GM12878 (cell line): ENCODE measurements around the gene ZNF407. TPM values are rescaled to one million over a fixed set of nuclear protein-coding genes. Genes with fewer than 3 reads are reported as not detected.

Experiments used
- ATAC-seq: fragments of 200-7000 bp; cut with Tn5 transposase; 3 replicates; pipeline ENCODE4 v1.9.1; 2020; ENCODE audit warnings: mild to moderate bottlenecking, moderate library complexity
- BruUV-seq: library from RNA; stranded (reverse); fragments of 400-500 nt; replicated peaks from 2 replicates; lab custom pipeline; 2021; lab: Mats Ljungman, UMichigan
- CTCF ChIA-PET: fragments of 300-600 bp; sonication (Branson Sonifier 250); formaldehyde crosslinking; extraction: SDS; loops from one replicate; lab custom pipeline; 2021; ENCODE audit warnings: inconsistent platforms; lab: Yijun Ruan, JAX
- POLR2A ChIA-PET: fragments of 350-600 bp; formaldehyde crosslinking; extraction: SDS; loops from one replicate; lab custom pipeline; 2021; ENCODE audit warnings: inconsistent platforms; lab: Charles Lee
- RAD21 ChIA-PET: fragments of 300-600 bp; sonication (Branson Sonifier 250); formaldehyde crosslinking; loops from one replicate; lab custom pipeline; 2023; ENCODE audit warnings: antibody characterized with exemption; ENCODE audit not compliant: unreplicated experiment; lab: Charles Lee
- SMC1A ChIA-PET: fragments of 300-600 bp; sonication (Branson Sonifier 250); formaldehyde crosslinking; loops from one replicate; lab custom pipeline; 2023; ENCODE audit not compliant: unreplicated experiment, uncharacterized antibody; lab: Charles Lee
- DNase-seq: peaks from one replicate; pipeline ENCODE4 v3.0.0-alpha.2; 2011; ENCODE audit warnings: low read depth, low spot score
- FAIRE-seq: peaks from 3 replicates; lab custom pipeline; 2011; peaks lifted over from hg19 to GRCh38; lab: Jason Lieb, UNC
- H2AFZ ChIP-seq: 2 replicates; pipeline ENCODE4 v1.6.0; 2011; ENCODE audit warnings: low read depth, low read length, control low read depth; ENCODE audit not compliant: control insufficient read depth
- H3K27ac ChIP-seq: 2 replicates; pipeline ENCODE4 v1.5.1; 2011; ENCODE audit warnings: control low read depth; ENCODE audit not compliant: control insufficient read depth, insufficient read depth
- H3K27me3 ChIP-seq, 2 experiments: replicated peaks in 1 of 2; 2 replicates each; pipeline versions ENCODE4 v1.6.0 to v1.6.1; 2011; ENCODE audit warnings: low read length in 1 of 2; ENCODE audit not compliant: control insufficient read depth in 2 of 2, insufficient read depth in 2 of 2
- H3K36me3 ChIP-seq, 2 experiments: 2 replicates each; pipeline ENCODE4 v1.5.1; 2011; ENCODE audit warnings: low read length in 1 of 2; ENCODE audit not compliant: control insufficient read depth in 2 of 2, insufficient read depth in 2 of 2
- H3K4me1 ChIP-seq: 2 replicates; pipeline ENCODE4 v1.6.1; 2011; ENCODE audit warnings: mild to moderate bottlenecking, low read length, moderate library complexity, mixed read lengths; ENCODE audit not compliant: control insufficient read depth, insufficient read depth
- H3K4me2 ChIP-seq: 2 replicates; pipeline ENCODE4 v1.6.0; 2011; ENCODE audit warnings: control low read depth; ENCODE audit not compliant: control insufficient read depth, insufficient read depth
- H3K4me3 ChIP-seq: fragments of 200-600 bp; sonication (generic); 2 replicates; pipeline ENCODE4 v1.5.1; 2016
- H3K79me2 ChIP-seq: 2 replicates; pipeline ENCODE4 v1.6.0; 2011; ENCODE audit warnings: low read length; ENCODE audit not compliant: control insufficient read depth, insufficient read depth
- H3K9ac ChIP-seq: 2 replicates; pipeline ENCODE4 v1.8.0; 2011; ENCODE audit warnings: low read length, control low read depth, mixed read lengths; ENCODE audit not compliant: control insufficient read depth, insufficient read depth
- H3K9me3 ChIP-seq: replicated peaks from 3 replicates; pipeline ENCODE4 v1.5.1; 2011; ENCODE audit warnings: mild to moderate bottlenecking, low read length; ENCODE audit not compliant: control insufficient read depth, insufficient read depth
- H4K20me1 ChIP-seq: 2 replicates; pipeline ENCODE4 v1.6.0; 2011; ENCODE audit not compliant: control insufficient read depth, insufficient read depth
- CHD4 ChIP-seq: fragments of 200-600 bp; sonication (generic); IDR thresholded peaks from 2 replicates; pipeline ENCODE4 v1.6.1; 2016; ENCODE audit warnings: mild to moderate bottlenecking
- CUX1 ChIP-seq: IDR thresholded peaks from 2 replicates; pipeline ENCODE4 v1.6.1; 2012; ENCODE audit warnings: improper control_type of control experiment, low read depth, low read length; ENCODE audit not compliant: insufficient replicate concordance
- HSF1 ChIP-seq: fragments of 150-350 bp; IDR thresholded peaks from 2 replicates; pipeline ENCODE4 v1.6.1; 2014; ENCODE audit warnings: mild to moderate bottlenecking, low read depth, low read length
- IRF4 ChIP-seq: IDR thresholded peaks from 2 replicates; pipeline ENCODE4 v1.6.1; 2011; ENCODE audit warnings: low read depth, low read length
- MEF2A ChIP-seq: IDR thresholded peaks from 2 replicates; pipeline ENCODE4 v1.6.1; 2011; ENCODE audit warnings: low read depth, mild to moderate bottlenecking, low read length, moderate library complexity; ENCODE audit not compliant: insufficient read depth
- MTA2 ChIP-seq: fragments of 450-650 bp; IDR thresholded peaks from 2 replicates; pipeline ENCODE4 v1.6.1; 2016; ENCODE audit warnings: low read depth, mild to moderate bottlenecking, moderate library complexity
- NKRF ChIP-seq: fragments of 450-650 bp; conservative IDR thresholded peaks from 2 replicates; pipeline ENCODE4 v1.6.1; 2017; ENCODE audit warnings: mild to moderate bottlenecking, moderate library complexity
- POLR2AphosphoS5 ChIP-seq: IDR thresholded peaks from 2 replicates; pipeline ENCODE4 v1.6.1; 2011; ENCODE audit warnings: mild to moderate bottlenecking, low read length, inconsistent platforms
- SKIL ChIP-seq: fragments of 450-650 bp; IDR thresholded peaks from 2 replicates; pipeline ENCODE4 v1.6.1; 2017; ENCODE audit warnings: mild to moderate bottlenecking, low read depth, inconsistent platforms; ENCODE audit not compliant: poor library complexity, severe bottlenecking
- SPI1 ChIP-seq: IDR thresholded peaks from 2 replicates; pipeline ENCODE4 v1.6.1; 2011; ENCODE audit warnings: low read depth, mild to moderate bottlenecking, low read length, moderate library complexity, borderline replicate concordance; ENCODE audit not compliant: insufficient read depth
- YY1 ChIP-seq: IDR thresholded peaks from 2 replicates; pipeline ENCODE4 v1.6.1; 2011; ENCODE audit warnings: low read depth, mild to moderate bottlenecking, low read length
- ZBED1 ChIP-seq: IDR thresholded peaks from 2 replicates; pipeline ENCODE4 v1.6.1; 2016; ENCODE audit warnings: borderline replicate concordance
- ZNF274 ChIP-seq: IDR thresholded peaks from one replicate; pipeline ENCODE4 v1.8.0; 2011; ENCODE audit not compliant: insufficient read length, insufficient read depth
- ZZZ3 ChIP-seq: IDR thresholded peaks from 2 replicates; pipeline ENCODE4 v1.6.1; 2011; ENCODE audit warnings: low read depth; ENCODE audit not compliant: control insufficient read depth, insufficient read length
- WGBS: methylation state at CpG from one replicate; pipeline ENCODE4 v1.1.6; 2016; ENCODE audit warnings: low lambda C conversion rate; ENCODE audit not compliant: insufficient replicate concordance, insufficient coverage; ENCODE audit errors: missing lambda C conversion rate; 5-methylcytosine and 5-hydroxymethylcytosine counted together
- in situ Hi-C: fragments of 300-500 bp; cut with MboI; formaldehyde crosslinking; loops from 9 replicates; pipeline ENCODE4 v1.14.3; 2018; ENCODE audit warnings: mixed read lengths
- intact Hi-C: fragments of 100-400 bp; cut with micrococcal nuclease; formaldehyde crosslinking; loops from one replicate; pipeline ENCODE4 v1.14.2; 2022; ENCODE audit not compliant: unreplicated experiment
- polyA plus RNA-seq, 11 experiments: library from polyadenylated mRNA; depleted of rRNA in 4 of 11; unstranded in 6 of 11; stranded (reverse) in 5 of 11; fragments of >200 nt; fragmentation: Nextera tagmentation in 4 of 11; fragmentation: Illumina TruSeq in 1 of 11; extraction: Ambion mirVana in 4 of 11; extraction: Trizol in 1 of 11; gene quantifications; 1 replicate in 1 of 11; 2 replicates in 10 of 11; pipeline versions ENCODE4 v1.2.1 to v1.2.3, GENCODE V29; 2011 to 2016; ENCODE audit warnings: inconsistent platforms in 2 of 11, missing spikeins in 2 of 11, low read depth in 1 of 11
- total RNA-seq, 4 experiments: library from RNA; depleted of rRNA in 3 of 4; stranded (reverse); fragments of >200 nt in 3 of 4; fragmentation: Illumina TruSeq in 1 of 4; extraction: Trizol in 1 of 4; gene quantifications; 2 replicates each; pipeline versions ENCODE4 v1.2.1 to v1.2.3, GENCODE V29; 2013 to 2021

ZNF407 gene
- total and polyA plus RNA-seq, 10 of the 15 experiments (the other 5 are each of a cell fraction or from before 2014, with no cell fraction given), result 0.69 to 11.6 (median 5.3) TPM

- Histone ChIP-seq H3K79me2 (no peaks in the 10 kb centered on the region), H3K27me3 (no peaks in the 10 kb centered on the region), H3K4me2 (no peak overlapping the region), H3K4me1 (no peaks in the 10 kb centered on the region), H2AFZ (no peak overlapping the region), H3K9me3 (no peaks in the 10 kb centered on the region), H3K36me3 (no peaks in the 10 kb centered on the region), H3K27ac (no peak overlapping the region), H3K4me3 (no peak overlapping the region), H3K9ac (no peak overlapping the region), H4K20me1 (no peaks in the 10 kb centered on the region)
- intact Hi-C loops (no loop called here), in situ Hi-C loops (no loop called here)
- DNase-seq (no peak), FAIRE-seq (no peak), ATAC-seq (no peak)
- RAD21 ChIA-PET, result no interaction called here
- WGBS, result 81% methylated on average over 3 of the region's 3 CpGs
- BruUV-seq, result no TSS peak
- SMC1A ChIA-PET, result interaction anchor here (2.2 to 2.3 kb wide), 2 partner anchors 11 to 21 kb away, joined by 5 to 7 read pairs; no protein-coding TSS in a partner anchor
- POLR2A ChIA-PET, result no interaction called here
- CTCF ChIA-PET, result no interaction called here
- no peak for TF ChIP-seq ZZZ3
- no peak for TF ChIP-seq HSF1
- TF ChIP-seq POLR2AphosphoS5, result no peak
- no peak for TF ChIP-seq YY1
- TF ChIP-seq NKRF, result no peak
- TF ChIP-seq ZNF274, result no peak
- no peak for TF ChIP-seq CHD4
- no peak for TF ChIP-seq MTA2
- no peak for TF ChIP-seq CUX1
- no peak for TF ChIP-seq ZBED1
- TF ChIP-seq SPI1, result no peak
- no peak for TF ChIP-seq IRF4
- no peak for TF ChIP-seq MEF2A
- TF ChIP-seq SKIL, result no peak
Observed at GRCh38 chr18:74702950-74703349, 105.3 kb downstream of the ZNF407 start.
